ENCODE data around the gene TAS1R2.
"Not testable (repeated sequence)": the region's sequence is repeated elsewhere in the genome, so short reads cannot be mapped to it uniquely, and the experiment has no call there.

Gene TAS1R2

GRCh38 chr1:18899363-18900049, 40.0 kb upstream of the TAS1R2 start:
- Histone ChIP-seq H3K4me3 (ENCODE audit: low read depth, low read length) (no peak overlapping the region), H3K27me3 (ENCODE audit: control insufficient read depth, insufficient read depth, low read length) (no peaks in the 10 kb centered on the region), H3K4me2 (ENCODE audit: low read length) (no peak overlapping the region), H3K9ac (no peak overlapping the region), H3K36me3 (ENCODE audit: control insufficient read depth, insufficient read depth, low read length) (no peaks in the 10 kb centered on the region), H2AFZ (no peak overlapping the region), H3K4me1 (peaks cover 19% of the 10 kb centered on the region), H3K79me2 (no peaks in the 10 kb centered on the region), H3K27ac (no peak overlapping the region), H3K9me3 (ENCODE audit: control insufficient read depth, low read length) (no peaks in the 10 kb centered on the region)
- TF ChIP-seq CTCF (IDR thresholded peaks at IDR 0.05): no peak

GRCh38 chr1:18898567-18898966, 39.1 kb upstream of the TAS1R2 start:
- H3K9ac ChIP-seq: no peak overlapping the region
- H2AFZ ChIP-seq: no peak overlapping the region
- H3K4me3 ChIP-seq (ENCODE audit: low read depth, low read length): no peak overlapping the region
- H3K9me3 ChIP-seq (ENCODE audit: control insufficient read depth, low read length): no peaks in the 10 kb centered on the region
- H3K27ac ChIP-seq: no peak overlapping the region
- H3K36me3 ChIP-seq (ENCODE audit: control insufficient read depth, insufficient read depth, low read length): no peaks in the 10 kb centered on the region
- H3K27me3 ChIP-seq (ENCODE audit: control insufficient read depth, insufficient read depth, low read length): no peaks in the 10 kb centered on the region
- H3K4me1 ChIP-seq: peaks cover 15% of the 10 kb centered on the region
- TF ChIP-seq CTCF (IDR thresholded peaks at IDR 0.05): no peak
- no peaks in the 10 kb centered on the region for H3K79me2 ChIP-seq
- no peak overlapping the region for H3K4me2 ChIP-seq (ENCODE audit: low read length)

GRCh38 chr1:18895317-18895716, 35.9 kb upstream of the TAS1R2 start:
- no peak for TF ChIP-seq CTCF (IDR thresholded peaks at IDR 0.05)
- Histone ChIP-seq H3K4me2 (ENCODE audit: low read length) (peak overlapping the region; percentile 27), H3K27me3 (ENCODE audit: control insufficient read depth, insufficient read depth, low read length) (no peaks in the 10 kb centered on the region), H3K79me2 (no peaks in the 10 kb centered on the region), H2AFZ (no peak overlapping the region), H3K27ac (peak overlapping the region; percentile 11), H3K9ac (no peak overlapping the region), H3K36me3 (ENCODE audit: control insufficient read depth, insufficient read depth, low read length) (no peaks in the 10 kb centered on the region), H3K4me1 (peaks cover 12% of the 10 kb centered on the region), H3K4me3 (ENCODE audit: low read depth, low read length) (peak overlapping the region; percentile 12), H3K9me3 (ENCODE audit: control insufficient read depth, low read length) (no peaks in the 10 kb centered on the region)

GRCh38 chr1:18893120-18893519, 33.7 kb upstream of the TAS1R2 start:
- no peaks in the 10 kb centered on the region for H3K36me3 ChIP-seq (ENCODE audit: control insufficient read depth, insufficient read depth, low read length)
- peaks cover 12% of the 10 kb centered on the region for H3K4me1 ChIP-seq
- no peaks in the 10 kb centered on the region for H3K9me3 ChIP-seq (ENCODE audit: control insufficient read depth, low read length)
- TF ChIP-seq CTCF (IDR thresholded peaks at IDR 0.05): no peak
- H3K27ac ChIP-seq: no peak overlapping the region
- H3K4me2 ChIP-seq (ENCODE audit: low read length): no peak overlapping the region
- no peak overlapping the region for H3K9ac ChIP-seq
- no peaks in the 10 kb centered on the region for H3K27me3 ChIP-seq (ENCODE audit: control insufficient read depth, insufficient read depth, low read length)
- no peak overlapping the region for H2AFZ ChIP-seq
- no peak overlapping the region for H3K4me3 ChIP-seq (ENCODE audit: low read depth, low read length)
- no peaks in the 10 kb centered on the region for H3K79me2 ChIP-seq

- H3K9me3 ChIP-seq (ENCODE audit: control insufficient read depth, low read length); H3K4me2 ChIP-seq (ENCODE audit: low read length); H3K27ac ChIP-seq; H3K9ac ChIP-seq; H3K36me3 ChIP-seq (ENCODE audit: control insufficient read depth, insufficient read depth, low read length); H3K79me2 ChIP-seq; H2AFZ ChIP-seq; H3K27me3 ChIP-seq (ENCODE audit: control insufficient read depth, insufficient read depth, low read length); H3K4me3 ChIP-seq (ENCODE audit: low read depth, low read length): not testable (repeated sequence)
- H3K4me1 ChIP-seq: peaks cover 12% of the 10 kb centered on the region
Measured at GRCh38 chr1:18891858-18892257, 32.4 kb upstream of the TAS1R2 start.

Measured in parathyroid adenoma (tissue), 2 donors.